GM19193 (cell line): ENCODE data around the gene HDAC4.

Experiments
- POLR2A ChIP-seq: IDR thresholded peaks from 4 replicates; pipeline ENCODE4 v1.6.1; 2011; ENCODE audit not compliant: insufficient read depth, insufficient read length; ENCODE audit errors: extremely low read depth

The HDAC4 gene

DNA sequence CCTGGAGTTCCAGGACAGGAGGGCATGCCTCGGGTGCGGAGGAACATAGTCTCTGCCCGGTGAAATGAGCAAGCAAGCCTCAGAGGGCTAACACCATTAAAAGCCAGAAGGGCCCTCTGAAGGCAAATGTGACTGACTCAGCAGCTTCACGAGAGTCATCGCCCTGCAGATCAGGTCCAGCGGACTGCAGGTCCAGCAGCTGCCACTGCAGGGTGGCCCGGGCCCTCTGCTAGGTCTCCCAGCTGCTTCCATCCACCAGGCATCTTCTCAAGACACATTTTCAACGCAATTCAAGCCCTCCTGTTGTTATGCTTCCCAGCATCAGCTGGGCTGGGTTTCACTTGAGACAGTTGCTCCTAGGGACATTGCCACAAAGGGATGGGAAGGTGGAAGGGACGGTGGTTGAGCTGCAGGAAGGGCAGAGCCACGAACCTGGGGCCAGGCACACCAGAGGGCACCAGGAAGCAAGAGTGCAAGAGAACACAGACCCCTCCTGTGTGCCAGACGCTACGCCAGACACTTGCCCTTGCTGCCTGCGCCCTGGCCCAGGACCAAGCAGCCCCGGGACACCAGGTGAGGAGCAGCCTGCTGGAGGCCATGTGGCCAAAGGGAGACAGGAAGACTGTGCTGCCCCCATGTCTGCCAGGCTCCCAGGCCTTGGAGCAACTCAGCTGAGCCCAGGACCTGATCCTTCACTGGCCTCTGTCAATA lies 173.0 kb downstream of the HDAC4 start:
- TF ChIP-seq POLR2A: no peak

DNA sequence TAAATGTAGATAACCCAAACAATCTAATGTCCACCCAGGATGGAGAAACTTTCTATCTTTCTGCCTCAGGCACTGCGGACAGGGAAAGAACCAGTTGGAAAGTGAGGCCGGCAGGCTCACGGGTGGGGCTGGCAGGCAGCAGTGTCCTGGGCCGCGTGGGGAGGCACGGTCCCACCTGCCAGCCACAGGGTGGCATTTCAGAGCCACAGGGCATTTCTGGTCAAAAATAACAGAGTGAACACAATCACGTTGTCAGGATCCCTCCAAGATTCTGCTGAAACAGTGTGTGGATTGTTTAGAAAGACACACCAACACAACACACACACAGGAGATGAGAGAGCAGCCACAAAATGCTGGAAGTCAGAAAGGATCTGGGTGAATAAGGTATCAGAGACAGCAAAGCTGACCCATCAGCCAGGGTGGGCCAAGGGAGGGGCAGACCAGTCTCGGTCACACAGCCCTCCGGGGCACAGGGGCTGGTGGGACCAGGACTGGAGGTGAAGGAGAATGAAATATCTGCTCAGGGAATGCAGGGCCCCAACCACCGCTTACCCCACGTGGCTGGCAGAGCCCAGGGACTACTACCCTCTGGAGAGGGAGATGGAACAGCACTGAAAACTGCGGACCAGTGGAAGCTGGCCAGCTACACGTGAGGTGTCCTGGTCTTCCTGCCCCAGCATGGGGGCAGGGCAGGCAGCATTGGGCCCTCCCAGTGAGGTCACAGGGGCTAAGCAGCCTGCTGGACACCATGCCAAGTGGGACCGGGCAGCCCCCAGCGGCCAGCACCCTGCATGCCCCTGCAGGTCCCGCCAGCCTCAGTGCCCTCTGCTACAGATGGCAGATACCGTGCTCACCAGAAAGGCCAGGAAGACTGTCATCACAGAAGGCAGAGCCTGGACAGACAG lies 173.9 kb downstream of the HDAC4 start:
- no peak for TF ChIP-seq POLR2A

DNA sequence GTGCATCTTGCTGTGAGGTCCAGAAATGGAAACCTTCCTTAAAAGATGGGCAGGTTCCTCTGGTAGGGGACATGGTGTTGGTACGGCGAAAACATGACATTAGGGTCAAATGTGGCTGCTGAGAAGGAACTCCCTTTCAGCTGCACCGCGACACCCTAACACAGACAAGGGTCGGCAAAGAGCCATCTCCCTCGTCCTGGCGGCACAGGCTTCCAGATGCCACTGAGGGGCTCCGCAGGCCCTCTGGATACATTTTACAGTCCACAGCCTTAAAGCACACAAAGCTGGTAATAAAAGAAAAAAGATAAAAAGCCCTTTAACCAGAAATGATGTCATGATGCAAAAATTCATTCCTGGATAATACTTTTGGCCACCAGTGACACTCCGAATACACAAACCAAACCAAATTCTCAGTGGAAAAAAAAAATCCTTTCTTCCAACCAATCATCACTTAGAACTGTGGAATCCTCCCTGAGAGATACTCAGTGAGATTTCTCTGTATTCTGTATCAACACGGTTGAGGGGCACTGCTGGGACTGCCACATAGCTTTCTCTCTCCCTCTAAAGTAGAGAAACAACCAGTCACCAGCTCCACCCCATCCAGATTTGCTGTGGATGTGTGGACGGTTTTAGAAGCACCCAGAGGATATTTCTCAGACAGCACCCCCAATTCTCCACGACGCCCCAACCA lies 174.8 kb downstream of the HDAC4 start:
- TF ChIP-seq POLR2A: no peak

DNA sequence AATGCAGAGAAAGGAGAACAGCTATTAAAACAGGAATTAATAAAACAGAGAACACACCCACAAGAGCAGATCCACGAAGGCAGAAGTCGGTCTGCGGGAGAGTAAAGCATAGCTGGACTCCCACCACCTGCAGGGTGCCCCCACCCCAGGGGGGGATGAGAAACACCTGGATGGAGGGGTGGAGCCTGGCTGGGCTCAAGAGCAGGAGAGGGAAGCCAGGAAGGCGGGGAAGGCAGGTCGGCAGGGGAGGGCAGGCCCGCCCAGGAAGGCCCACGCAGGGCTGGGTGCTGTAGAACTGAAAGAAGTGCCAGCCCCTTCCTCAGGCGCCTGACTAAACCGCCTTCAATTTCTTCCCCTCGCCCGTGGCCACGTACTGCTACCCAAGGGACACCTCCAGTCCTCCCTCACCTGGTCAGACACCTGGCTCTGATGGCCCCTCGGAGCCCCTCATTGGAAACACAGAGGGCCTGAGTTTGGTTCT lies 175.4 kb downstream of the HDAC4 start:
- no peak for TF ChIP-seq POLR2A

DNA sequence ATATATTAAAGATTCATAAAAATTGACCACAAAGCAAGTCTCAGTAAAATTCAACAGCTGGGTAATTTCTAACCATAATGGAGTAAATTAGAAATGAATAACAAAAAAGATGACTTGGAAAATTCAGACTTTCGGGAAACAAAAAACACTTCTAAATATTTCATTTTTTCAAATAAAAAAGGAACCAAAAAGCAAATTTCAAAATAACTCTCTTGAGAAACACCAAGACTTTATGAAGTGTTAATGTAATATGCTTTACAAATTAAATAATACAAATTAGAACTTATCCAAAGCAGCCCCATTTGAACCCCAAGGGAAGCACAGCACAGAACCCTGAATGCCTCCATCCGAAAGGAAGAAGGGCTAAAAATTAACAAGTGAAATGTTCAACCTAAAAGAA lies 175.9 kb downstream of the HDAC4 start:
- no peak for TF ChIP-seq POLR2A

DNA sequence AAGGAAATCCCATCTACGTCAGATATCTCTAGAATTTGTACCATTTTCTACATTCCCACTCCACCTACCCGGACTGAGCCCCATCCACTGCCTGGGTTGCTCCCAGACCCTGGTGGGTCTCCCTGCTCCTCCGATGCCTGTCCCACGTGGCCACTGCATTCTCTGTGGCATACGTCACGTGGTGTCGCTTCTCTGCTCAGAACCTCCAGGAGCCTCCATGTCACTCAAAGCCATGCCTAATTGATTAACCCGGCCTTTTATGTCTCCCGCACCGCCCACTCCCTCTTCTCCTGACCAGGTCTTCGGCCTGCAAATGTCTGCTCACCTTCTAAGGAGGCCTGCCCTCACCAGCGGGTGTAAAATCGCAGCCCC lies 176.6 kb downstream of the HDAC4 start:
- no peak for TF ChIP-seq POLR2A

DNA sequence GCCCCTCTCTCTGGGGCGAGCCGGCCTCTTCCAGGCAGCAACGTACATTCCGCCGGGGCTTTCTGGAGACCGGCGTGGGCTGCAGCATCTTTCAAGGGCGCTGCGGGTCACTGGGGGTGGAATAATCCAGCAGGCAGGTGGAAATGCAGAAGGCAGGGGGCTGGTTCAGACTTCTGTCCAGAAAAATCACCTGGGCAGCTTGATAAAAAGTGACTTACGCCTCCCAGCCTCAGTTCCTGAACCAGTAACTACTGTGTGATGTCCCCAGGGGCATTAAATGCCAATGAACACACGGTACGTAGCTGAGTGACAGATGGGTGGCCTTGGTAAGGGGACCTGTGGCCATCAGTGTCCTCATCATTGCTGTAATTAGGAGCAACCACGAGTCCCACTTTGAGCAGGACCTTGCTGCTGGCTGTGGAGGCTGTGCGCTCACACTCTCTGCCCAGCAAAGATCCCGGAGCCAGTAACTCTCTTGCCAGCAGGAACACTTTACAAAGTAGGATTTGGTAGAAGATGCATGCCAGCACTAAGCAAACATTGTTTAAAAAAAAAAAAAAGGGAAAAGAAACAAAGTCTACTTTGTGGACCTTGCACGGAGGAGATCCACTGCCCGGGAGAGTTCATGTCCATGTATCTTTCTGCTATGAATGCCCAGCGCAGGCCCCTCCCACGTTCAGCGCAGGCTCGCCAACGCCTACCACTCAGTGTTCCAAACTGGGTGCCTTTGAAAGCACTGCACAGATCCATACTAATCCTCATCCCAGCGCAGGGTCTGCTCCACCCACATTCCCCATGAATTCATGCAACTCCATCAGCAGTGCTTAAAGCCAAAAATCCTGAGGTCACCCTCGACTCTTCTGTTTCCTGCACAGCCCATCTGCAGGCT lies 177.3 kb downstream of the HDAC4 start:
- no peak for TF ChIP-seq POLR2A

DNA sequence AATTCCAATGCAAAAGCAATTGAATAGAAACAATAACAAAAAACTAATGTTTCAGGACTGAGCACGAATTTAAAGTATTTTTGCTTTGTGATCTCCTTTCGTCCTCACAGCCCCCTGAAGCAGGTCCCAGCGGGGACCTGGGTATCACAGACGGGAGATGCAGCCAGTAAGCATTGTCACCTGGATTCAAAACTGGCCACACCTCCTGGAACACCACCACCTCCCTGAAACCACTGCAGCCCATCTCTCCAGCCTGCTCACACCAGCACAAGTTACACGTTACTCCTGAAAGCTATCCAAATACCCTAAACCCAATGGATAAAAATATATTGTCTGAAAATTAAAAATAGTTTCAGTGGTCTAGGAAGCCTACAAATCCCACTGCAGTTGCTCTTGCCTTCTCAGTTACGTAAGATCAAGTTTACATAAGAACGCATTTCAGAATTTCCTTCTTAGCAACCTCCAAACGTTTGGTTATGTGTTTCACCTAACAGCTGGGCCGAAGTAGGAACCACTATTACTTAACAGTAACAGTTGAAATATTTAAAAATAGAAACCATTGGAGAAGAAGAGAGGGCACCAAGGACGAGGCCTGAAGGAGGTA lies 178.0 kb downstream of the HDAC4 start:
- no peak for TF ChIP-seq POLR2A

DNA sequence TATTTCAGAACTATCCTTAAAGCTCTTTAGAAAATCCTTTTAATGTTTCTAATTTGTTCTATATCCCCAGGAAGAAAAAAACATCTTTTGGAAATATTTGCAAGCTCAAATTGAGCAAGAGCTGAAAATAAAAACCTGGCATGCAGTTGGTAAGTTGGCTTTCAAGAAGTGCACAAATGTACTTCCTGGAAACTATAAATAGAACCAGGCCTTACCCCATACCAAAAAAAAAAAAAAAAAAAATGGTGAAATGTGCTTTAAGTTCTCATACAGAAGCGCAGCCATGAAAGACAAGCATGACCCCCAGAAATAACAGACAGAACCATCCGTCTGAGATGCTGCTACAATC lies 178.5 kb downstream of the HDAC4 start:
- TF ChIP-seq POLR2A: no peak

DNA sequence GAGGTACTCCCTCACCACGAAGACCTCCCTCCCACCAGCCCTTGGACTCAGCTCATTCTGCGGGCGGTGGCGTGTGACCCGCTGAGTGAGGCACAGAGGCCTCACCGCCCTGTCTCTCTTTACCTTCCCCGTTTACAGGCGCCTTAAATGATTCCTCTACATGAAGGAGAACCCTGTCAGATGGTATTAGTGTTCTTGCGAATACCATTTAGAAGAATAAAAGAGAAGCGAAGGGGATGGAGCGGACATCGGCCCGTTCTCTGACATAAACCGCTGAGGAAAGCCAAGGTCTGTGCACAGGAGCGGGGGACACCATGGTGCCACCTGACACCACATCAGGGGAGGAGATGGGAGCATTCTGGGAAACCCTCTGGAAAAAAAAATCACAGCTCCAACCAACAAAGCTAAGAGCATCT lies 179.8 kb downstream of the HDAC4 start:
- no peak for TF ChIP-seq POLR2A

DNA sequence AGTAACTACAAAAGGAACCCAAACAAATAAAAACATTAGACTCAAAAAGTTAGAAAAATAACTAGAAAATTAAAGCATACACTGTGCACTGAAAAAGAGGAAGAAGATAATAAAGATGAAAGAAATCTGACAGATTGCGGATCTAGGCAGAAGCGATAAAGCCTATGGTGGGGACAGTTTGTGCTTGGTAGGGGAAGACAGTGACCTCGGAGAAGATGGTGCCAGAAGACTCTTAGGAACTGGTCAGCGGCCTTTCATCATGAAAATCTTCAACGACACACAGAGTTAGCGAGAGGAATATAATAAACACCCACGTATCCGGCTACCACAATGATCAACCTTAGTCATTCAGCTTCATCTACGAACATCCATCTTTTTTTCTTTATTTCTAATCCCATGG lies 180.5 kb downstream of the HDAC4 start:
- TF ChIP-seq POLR2A: no peak

DNA sequence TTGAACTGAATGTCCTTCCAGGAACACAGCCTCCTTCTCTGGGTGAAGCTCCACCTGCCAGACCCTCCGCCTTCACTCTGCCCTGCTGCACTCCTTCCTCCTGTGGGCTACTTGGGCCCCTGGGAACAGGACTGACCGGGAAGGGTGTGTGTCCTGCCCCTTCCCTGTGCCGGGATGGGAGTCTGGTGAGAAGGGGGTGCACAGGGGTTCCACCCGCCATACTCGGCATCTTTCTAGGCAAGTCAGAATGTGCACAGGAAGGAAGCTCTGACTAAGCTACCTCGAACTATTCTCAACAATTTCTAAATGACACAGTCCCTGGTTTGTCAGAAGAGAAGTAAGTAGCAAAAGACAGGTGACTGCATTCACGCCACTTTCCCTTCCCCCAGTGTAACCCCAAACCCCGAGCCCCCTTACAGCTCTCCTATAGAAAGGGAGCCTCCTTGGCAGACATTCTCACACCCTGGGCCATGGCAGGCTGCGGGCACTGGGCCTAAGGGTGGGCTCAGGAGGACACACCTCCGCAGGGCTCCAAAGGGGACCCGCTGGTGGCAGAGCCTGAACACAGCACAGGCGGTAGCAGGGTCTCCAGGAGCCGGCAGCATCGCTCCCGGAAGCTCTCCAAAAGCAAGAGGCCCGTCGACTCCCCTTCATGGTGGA lies 184.1 kb downstream of the HDAC4 start:
- no peak for TF ChIP-seq POLR2A

DNA sequence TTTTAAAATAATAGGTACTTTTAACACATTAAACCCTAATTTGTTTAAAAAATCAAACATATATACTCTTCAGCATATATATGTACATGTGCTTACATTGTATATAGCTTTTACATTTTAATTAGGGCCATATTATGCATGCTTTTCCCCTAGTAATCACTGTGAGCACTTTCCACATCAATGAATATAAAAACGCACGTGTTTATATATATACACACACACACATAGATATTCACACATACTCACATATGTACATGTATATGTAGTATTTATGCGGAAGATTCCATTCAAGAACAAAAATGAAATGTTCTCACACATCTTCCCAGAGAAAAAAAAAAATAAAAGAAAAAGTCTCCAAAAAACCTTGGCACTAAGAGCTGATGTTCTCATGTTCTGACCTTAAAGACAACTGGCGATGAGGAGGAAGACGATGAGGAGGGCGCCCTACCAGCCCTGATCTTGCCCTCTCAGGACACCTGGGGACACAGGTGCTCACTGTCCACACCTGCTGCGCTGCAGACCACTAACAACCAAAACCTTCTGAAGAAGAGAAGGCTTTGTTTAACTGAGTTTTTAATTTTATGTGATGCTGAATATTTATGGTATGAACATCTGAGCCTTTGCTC lies 184.7 kb downstream of the HDAC4 start:
- TF ChIP-seq POLR2A: no peak
